NCI-H345 treated with DMSO at 0.1 percent for 48 hours (cell line): ENCODE results near the gene SNX21.
"Not testable (repeated sequence)": the region's sequence is repeated elsewhere in the genome, so short reads cannot be mapped to it uniquely, and the experiment has no call there.

ENCODE experiments used
- DNase-seq: peaks from one replicate; lab custom pipeline; 2025; ENCODE audit not compliant: unreplicated experiment; lab: John Stamatoyannopoulos, UW

The SNX21 gene

GRCh38 chr20:45848969-45849582, 15.5 kb downstream of the SNX21 start:
- DNase-seq = no peak

DNA sequence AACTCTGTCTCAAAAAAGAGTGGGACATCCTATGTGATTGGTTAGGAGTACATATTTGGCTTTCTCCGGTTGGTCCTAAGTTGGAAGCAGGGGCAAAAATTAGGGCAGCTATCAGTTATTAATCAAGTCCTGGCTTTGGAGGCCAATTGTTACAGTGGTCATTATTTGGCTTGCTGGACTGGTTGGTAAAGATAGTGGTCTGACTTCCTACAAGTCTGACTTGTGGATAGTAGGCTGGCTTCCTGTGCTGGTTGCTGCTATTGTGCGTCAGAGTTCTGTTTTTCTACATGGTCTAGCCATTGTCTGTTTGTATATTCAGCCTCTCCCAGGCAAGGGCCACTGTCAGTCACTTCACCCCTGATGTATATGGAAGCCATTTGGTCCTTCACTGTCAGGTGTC, 16.6 kb downstream of the SNX21 start:
- no peak for DNase-seq

DNA sequence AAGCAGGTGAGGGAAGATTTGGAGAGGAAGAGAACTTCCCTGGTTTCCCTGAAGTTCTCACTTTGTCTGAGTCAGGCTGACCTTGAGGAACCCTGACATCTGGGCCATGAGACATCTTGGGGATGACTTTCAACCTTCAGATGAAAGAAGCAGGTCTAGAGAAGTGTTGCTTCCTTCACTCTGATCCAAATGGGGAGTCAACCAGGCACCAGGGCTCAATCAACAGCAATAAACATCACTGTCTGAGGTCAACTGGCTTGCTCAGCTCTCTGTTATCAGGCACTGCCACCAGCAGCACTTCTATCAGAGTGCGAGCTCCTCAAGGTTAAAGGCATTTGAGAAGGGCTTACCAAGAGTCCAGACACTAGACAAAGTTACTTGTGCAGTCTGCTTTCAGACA, 17.3 kb downstream of the SNX21 start:
- DNase-seq = no peak

GRCh38 chr20:45851501-45851900, 17.9 kb downstream of the SNX21 start:
- no peak for DNase-seq

- DNase-seq = no peak
Measured at GRCh38 chr20:45852326-45852725, 18.7 kb downstream of the SNX21 start.

GRCh38 chr20:45853484-45853883, 19.9 kb downstream of the SNX21 start:
- no peak for DNase-seq

- DNase-seq = peak; percentile 99
Measured at GRCh38 chr20:45857114-45857881, 23.7 kb downstream of the SNX21 start, which contains the start of the genes ACOT8 and ZSWIM3. Gene ACOT8, minus strand, starts transcription at chr20:45857392. Its CDS starts 77 bp downstream, at chr20:45857315. Gene ZSWIM3, plus strand, starts transcription at chr20:45857614. Its CDS starts 212 bp downstream, at chr20:45857826.

GRCh38 chr20:45857882-45858216, 24.2 kb downstream of the SNX21 start:
- DNase-seq = no peak

- DNase-seq = no peak
Measured at GRCh38 chr20:45859916-45860315, 26.3 kb downstream of the SNX21 start.

DNA sequence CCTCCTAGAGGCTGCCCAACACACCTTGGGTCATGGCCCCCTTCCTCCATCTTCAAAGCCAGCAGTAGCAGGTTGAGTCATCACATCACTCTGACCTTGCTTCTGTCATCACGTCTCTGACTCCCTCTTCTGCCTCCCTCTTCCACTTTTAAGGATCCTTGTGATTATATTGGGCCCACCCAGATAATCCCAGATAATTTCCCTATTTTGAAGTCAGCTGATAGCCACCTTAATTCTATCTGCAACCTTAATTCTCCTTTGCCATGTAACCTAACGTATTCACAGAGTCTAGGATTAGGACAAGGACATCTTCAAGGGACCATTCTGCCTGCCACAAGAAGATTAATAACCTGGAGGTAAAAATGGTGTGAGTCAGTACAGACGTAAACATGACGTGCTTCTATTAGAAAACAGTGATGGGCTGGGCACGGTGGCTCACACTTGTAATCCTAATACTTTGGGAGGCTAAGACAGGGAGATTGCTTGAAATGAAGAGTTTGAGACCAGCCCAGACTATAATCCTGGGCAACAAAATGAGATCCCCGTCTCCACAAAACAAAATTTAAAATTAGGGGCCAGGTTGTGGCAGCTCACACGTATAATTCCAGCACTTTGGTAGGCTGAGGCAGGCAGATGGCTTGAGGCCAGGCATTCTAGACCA, 27.1 kb downstream of the SNX21 start:
- DNase-seq = no peak

- peak; percentile 47 for DNase-seq
Measured at GRCh38 chr20:45861221-45862075, 27.8 kb downstream of the SNX21 start.

DNA sequence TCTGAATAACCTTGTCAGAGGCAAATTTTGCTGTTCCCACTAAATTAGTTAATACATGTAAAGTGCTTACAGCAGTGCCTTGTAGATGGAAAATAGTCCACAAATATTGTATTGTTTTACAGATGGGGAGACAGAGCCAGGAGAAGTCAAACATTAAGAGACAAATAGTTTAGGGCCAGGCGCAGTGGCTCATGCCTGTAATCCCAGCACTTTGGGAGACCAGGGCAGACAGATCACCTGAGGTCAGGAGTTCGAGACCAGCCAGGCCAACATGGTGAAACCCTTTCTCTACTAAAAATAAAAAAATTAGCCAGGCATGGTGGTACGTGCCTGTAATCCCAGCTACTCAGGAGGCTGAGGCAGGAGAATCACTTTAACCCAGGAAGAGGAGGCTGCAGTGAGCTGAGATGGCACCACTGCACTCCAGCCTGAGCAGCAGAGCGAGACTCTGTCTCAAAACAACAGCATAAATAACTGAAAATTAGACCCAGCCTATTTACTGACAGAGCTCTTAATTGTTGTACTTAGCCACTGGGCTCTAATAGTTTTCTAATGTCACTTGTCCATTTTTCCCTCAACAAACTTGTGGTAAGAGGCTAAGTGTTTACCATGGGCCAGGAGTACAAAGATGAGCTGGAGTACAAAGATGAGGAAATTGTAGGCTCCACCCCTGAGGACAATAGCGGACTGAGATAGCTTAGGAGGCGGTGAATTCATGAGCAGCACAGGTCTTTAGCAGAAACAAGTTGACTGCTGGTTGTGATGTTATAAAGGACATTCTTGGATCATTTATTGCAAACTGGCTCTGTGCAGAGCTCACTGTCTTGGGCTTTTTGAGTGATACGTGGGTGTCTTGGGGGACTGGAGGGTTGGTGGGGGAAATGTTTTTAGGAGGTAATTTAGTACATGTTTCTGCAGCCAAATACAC, 30.2 kb downstream of the SNX21 start:
- DNase-seq = no peak

GRCh38 chr20:45866454-45866853, 32.9 kb downstream of the SNX21 start:
- no peak for DNase-seq

DNA sequence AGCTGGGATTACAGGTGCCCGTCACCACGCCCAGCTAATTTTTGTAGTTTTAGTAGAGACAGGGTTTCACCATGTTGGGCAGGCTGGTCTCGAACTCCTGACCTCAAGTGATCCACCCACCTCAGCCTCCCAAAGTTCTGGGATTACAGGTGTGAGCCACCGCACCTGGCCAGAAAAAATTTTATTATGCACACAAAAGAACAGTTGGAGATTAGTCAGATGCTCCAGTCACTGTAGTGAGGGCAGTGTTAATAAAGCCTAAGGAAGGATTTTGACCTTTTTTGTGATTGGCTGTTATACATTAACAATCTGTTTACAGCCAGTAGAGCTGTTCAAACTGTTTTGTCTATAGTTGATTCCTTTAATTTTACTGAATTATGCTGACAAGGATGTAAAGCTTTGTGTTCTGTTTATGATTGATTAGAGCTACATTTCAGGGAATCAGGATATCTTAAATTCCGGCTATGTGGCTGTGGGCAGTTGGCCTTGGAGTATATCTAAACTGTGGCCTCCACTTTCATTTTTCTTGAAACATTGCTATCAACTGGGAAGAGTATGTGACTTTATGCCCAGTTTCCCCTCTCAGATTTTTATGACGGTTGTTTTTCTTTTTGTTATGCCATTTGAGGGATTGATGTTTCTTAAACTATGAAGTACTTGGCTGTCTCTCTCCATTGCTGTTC, 33.7 kb downstream of the SNX21 start:
- DNase-seq = no peak

- DNase-seq = no peak
Measured at GRCh38 chr20:45867819-45868176, 34.2 kb downstream of the SNX21 start.

- no peak for DNase-seq
Measured at GRCh38 chr20:45872626-45873025, 39.0 kb downstream of the SNX21 start.

DNA sequence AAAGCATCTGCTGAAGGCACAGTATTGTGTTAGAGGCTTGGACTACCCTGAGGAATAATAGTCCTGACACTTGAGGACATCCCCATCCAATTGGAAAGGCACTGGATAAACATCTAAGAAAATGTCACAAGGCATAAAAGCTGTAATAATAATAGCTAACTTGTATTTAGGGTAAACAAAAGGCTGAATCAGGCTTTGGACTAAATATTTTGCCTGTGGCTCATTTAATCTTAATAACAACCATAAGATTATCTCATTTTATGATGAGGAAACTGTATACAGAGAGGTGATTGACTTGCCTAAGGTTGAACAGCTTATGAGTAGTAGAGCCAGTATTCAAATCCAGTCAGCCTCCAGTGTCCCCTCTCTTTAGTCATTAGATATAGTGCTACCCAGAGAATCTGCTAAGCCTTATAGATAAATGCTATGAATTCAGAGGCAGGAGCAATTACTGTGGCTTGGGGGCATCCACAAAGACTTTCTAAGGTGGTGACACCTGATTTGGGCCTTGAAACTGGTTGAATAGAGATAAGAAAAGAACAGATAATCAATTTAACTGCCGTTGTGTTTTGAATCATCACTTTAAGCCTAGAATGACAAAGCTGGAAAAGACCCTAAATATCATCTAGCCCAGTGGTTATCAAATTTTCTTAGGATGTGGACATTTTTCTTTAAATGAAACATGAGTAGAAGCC, 40.0 kb downstream of the SNX21 start:
- no peak for DNase-seq

GRCh38 chr20:45874104-45874481, 40.5 kb downstream of the SNX21 start:
- DNase-seq = not testable (repeated sequence)

DNA sequence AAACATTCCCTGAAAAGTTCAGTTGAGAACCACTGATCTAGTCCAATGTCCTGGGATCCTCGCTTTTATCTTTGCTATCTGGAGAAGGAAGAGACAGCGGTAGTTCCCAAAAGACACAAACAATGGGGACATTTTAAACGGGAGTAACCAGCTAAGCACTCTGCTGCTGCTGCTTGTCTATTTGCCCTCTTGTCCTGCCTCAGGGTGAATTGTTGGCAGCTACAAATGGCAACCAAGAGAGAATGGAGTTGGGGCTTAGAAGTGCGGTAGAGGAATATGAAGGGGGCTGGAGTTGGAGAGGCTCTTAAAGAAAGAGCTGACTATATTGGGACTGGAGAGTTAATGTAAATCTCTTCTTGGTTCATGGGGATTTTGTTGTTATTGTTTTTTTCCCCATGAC, 41.0 kb downstream of the SNX21 start:
- no peak for DNase-seq
